ENCODE results near the gene ZNF79. TPM values are rescaled to one million over a fixed set of nuclear protein-coding genes. Genes with fewer than 3 reads are reported as not detected.

The ZNF79 gene
- total RNA-seq, 4 donors from 2014 or later = 5.3 to 16.3 (median 12.7) TPM

DNA sequence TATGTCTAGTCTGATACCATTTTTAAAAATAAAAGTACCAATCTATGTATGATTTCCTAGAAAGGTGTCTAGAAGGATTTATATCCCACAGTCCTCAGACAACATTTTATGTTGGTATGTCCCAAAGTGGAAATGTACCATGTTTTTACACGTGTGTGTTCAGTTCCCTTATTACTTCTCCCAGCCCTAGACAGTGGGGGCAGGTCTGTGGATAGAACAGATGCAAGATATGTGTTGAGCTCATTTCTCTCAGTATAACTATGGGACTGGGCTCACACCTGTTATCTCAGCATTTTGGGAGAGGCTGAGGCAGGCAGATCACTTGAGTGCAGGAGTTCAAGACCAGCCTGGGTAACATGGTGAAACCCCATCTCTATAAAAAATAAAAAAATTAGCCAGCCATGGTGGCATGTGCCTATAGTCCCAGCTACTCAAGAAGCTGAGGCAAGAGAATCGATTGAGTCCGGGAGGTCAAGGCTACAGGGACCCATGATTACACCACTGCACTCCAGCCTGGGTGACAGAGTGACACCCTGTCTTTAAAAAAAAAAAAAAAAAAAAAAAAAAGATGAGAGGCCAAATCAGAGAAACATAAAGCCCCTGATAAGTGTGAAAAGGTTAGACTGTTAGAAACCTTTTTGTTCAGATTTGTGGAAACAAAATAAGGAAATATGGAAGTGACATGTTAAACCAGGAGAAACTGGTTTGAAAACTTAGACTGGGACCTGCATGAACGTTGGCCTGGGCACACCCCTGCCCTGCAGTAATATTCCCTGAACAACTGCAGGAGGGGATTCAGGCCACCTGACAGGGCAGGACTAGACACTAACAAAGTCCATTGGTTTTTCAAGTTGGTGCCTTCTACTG is 34.6 kb upstream of the ZNF79 start:
- peaks cover 0 to 48% of the 10 kb centered on the region in 2 donors for H3K36me3 ChIP-seq
- H3K9me3 ChIP-seq = no peaks in the 10 kb centered on the region
- 60 to 91% methylated on average over 2 of the region's 4 CpGs for WGBS, 2 donors (ENCODE audit: low coverage in 1 of 2)
- no peaks in the 10 kb centered on the region for H3K4me1 ChIP-seq
- no peaks in the 10 kb centered on the region for H3K27me3 ChIP-seq
- TF ChIP-seq EP300 (IDR thresholded peaks at IDR 0.05) = no peak
- ATAC-seq = no peak
- H3K27ac ChIP-seq = no peak overlapping the region
- no peak overlapping the region for H3K4me3 ChIP-seq

GRCh38 chr9:127390248-127390545 is 34.0 kb upstream of the ZNF79 start:
- Histone ChIP-seq H3K4me1 (no peaks in the 10 kb centered on the region), H3K27me3 (no peaks in the 10 kb centered on the region), H3K9me3 (no peaks in the 10 kb centered on the region), H3K4me3 (no peak overlapping the region), H3K27ac (no peak overlapping the region), H3K36me3 (peaks cover 0 to 48% of the 10 kb centered on the region in 2 donors)
- WGBS, 2 donors (ENCODE audit: low coverage in 1 of 2) = 73 to 83% methylated on average over 2 of the region's 2 CpGs
- TF ChIP-seq EP300 (IDR thresholded peaks at IDR 0.05) (no peak), POLR2AphosphoS5 (IDR thresholded peaks at IDR 0.05) (no peak), POLR2A (IDR thresholded peaks at IDR 0.05) (no peak), CTCF (IDR thresholded peaks at IDR 0.05) (no peak)
- no peak for ATAC-seq

- 50% methylated on average over 1 of the region's 5 CpGs; no CpG with 5 or more reads in 1 of the 2 donors for WGBS, 2 donors (ENCODE audit: low coverage in 1 of 2)
- no peak overlapping the region for H3K27ac ChIP-seq
- H3K4me3 ChIP-seq = no peak overlapping the region
- H3K27me3 ChIP-seq = no peaks in the 10 kb centered on the region
- H3K36me3 ChIP-seq = peaks cover 0 to 48% of the 10 kb centered on the region in 2 donors
- H3K9me3 ChIP-seq = no peaks in the 10 kb centered on the region
- no peaks in the 10 kb centered on the region for H3K4me1 ChIP-seq
- TF ChIP-seq POLR2AphosphoS5 (IDR thresholded peaks at IDR 0.05) = no peak
- no peak for ATAC-seq
These were observed 33.6 kb upstream of the ZNF79 start for GRCh38 chr9:127390563-127390962.

DNA sequence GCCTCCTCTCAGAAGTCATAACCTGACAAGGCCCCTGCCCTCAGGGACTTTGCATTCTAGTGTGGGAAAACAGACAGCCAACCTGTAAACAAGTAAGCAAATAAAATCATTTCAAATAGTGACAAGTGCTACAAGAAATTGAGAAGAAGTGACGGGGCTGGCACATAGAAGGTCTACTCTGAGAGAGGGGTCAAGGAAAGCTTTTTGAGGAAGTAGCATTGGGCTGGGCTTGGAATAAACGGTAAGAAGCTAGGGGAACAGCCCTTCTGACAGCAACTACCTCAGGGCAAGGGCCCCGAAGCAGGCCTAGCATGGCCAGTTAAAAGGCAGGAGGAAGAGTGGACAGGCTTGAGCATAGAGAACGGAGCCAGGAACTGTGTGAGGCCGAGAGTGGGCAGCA is 32.0 kb upstream of the ZNF79 start:
- WGBS, 2 donors (ENCODE audit: low coverage in 1 of 2) = 75 to 85% methylated on average over 5 of the region's 5 CpGs

GRCh38 chr9:127392976-127393375 is 31.2 kb upstream of the ZNF79 start:
- 49 to 97% methylated on average over 2 to 4 of the region's 5 CpGs for WGBS, 2 donors (ENCODE audit: low coverage in 1 of 2)
- Histone ChIP-seq H3K4me3 (no peak overlapping the region), H3K36me3 (peaks cover 0 to 40% of the 10 kb centered on the region in 2 donors), H3K27me3 (no peaks in the 10 kb centered on the region), H3K4me1 (peaks cover 0 to 14% (median 3%) of the 10 kb centered on the region in 3 donors), H3K27ac (peak overlapping the region in 1 of 4 donors; percentile 19), H3K9me3 (no peaks in the 10 kb centered on the region)
- no peak for ATAC-seq
- TF ChIP-seq CTCF (IDR thresholded peaks at IDR 0.05) = no peak

More for the DNA sequence above, 32.0 kb upstream of the ZNF79 start:
- Histone ChIP-seq H3K36me3 (peaks cover 0 to 41% of the 10 kb centered on the region in 2 donors), H3K27me3 (no peaks in the 10 kb centered on the region), H3K27ac (no peak overlapping the region), H3K4me3 (no peak overlapping the region), H3K4me1 (peaks cover 0 to 8% (median 0%) of the 10 kb centered on the region in 3 donors), H3K9me3 (no peaks in the 10 kb centered on the region)
- TF ChIP-seq CTCF (IDR thresholded peaks at IDR 0.05) (no peak), EP300 (IDR thresholded peaks at IDR 0.05) (no peak), POLR2AphosphoS5 (IDR thresholded peaks at IDR 0.05) (no peak), POLR2A (IDR thresholded peaks at IDR 0.05) (no peak)
- ATAC-seq = no peak

- Histone ChIP-seq H3K4me1 (peaks cover 0 to 20% (median 9%) of the 10 kb centered on the region in 3 donors), H3K36me3 (peaks cover 0 to 40% of the 10 kb centered on the region in 2 donors), H3K27me3 (no peaks in the 10 kb centered on the region), H3K27ac (no peak overlapping the region), H3K4me3 (no peak overlapping the region), H3K9me3 (no peaks in the 10 kb centered on the region)
- no peak for ATAC-seq
- WGBS, 2 donors (ENCODE audit: low coverage in 1 of 2) = 43 to 44% methylated on average over 2 of the region's 2 CpGs
- TF ChIP-seq POLR2A (IDR thresholded peaks at IDR 0.05) (no peak), POLR2AphosphoS5 (IDR thresholded peaks at IDR 0.05) (no peak), CTCF (IDR thresholded peaks at IDR 0.05) (no peak), EP300 (IDR thresholded peaks at IDR 0.05) (no peak)
These were observed 30.5 kb upstream of the ZNF79 start for GRCh38 chr9:127393645-127394044.
